Neuronal stem cell (in vitro differentiated cells): ENCODE measurements around the gene NAV1.

ENCODE experiments used
- DNase-seq: peaks from one replicate; pipeline ENCODE4 v3.0.0-alpha.2; 2013; ENCODE audit warnings: low spot score
- H2AFZ ChIP-seq: one replicate; pipeline ENCODE4 v1.6.1; 2013; ENCODE audit warnings: mild to moderate bottlenecking, low read length, inconsistent platforms
- H2AK5ac ChIP-seq: 2 replicates; pipeline ENCODE4 v1.6.1; 2013; ENCODE audit warnings: low read depth, mild to moderate bottlenecking, inconsistent platforms, low read length, moderate library complexity, mixed read lengths
- H2BK120ac ChIP-seq: 2 replicates; pipeline ENCODE4 v1.6.1; 2013; ENCODE audit warnings: low read depth, mild to moderate bottlenecking, inconsistent platforms, low read length, moderate library complexity, mixed read lengths
- H2BK12ac ChIP-seq: one replicate; pipeline ENCODE4 v1.6.1; 2013; ENCODE audit warnings: low read length, inconsistent platforms
- H2BK15ac ChIP-seq: 2 replicates; pipeline ENCODE4 v1.6.1; 2013; ENCODE audit warnings: mild to moderate bottlenecking, low read length, inconsistent platforms, mixed read lengths
- H2BK5ac ChIP-seq: one replicate; pipeline ENCODE4 v1.6.1; 2013; ENCODE audit warnings: inconsistent platforms, mild to moderate bottlenecking, low read length, moderate library complexity
- H3K14ac ChIP-seq: one replicate; pipeline ENCODE4 v1.6.1; 2013; ENCODE audit warnings: low read length, inconsistent platforms
- H3K18ac ChIP-seq: 2 replicates; pipeline ENCODE4 v1.6.1; 2013; ENCODE audit warnings: low read length, inconsistent platforms
- H3K23ac ChIP-seq: 2 replicates; pipeline ENCODE4 v1.6.1; 2013; ENCODE audit warnings: low read depth, mild to moderate bottlenecking, mixed read lengths, low read length, inconsistent platforms; ENCODE audit not compliant: poor library complexity
- H3K27ac ChIP-seq: replicated peaks from 3 replicates; pipeline ENCODE4 v1.5.1; 2013; ENCODE audit warnings: low read length, inconsistent platforms
- H3K27me3 ChIP-seq, 3 experiments: 2 replicates each; pipeline ENCODE4 v1.6.1; 2013; ENCODE audit warnings: low read length in 3 of 3, mild to moderate bottlenecking in 2 of 3, inconsistent platforms in 1 of 3, low read depth in 1 of 3, mixed read lengths in 1 of 3, moderate library complexity in 1 of 3; ENCODE audit not compliant: control insufficient read depth in 3 of 3, insufficient read depth in 3 of 3
- H3K36me3 ChIP-seq, 2 donors: replicated peaks in 1 of 2; 2 replicates each; pipeline ENCODE4 v1.6.1; 2013; ENCODE audit warnings: low read length in 2 of 2; ENCODE audit not compliant: control insufficient read depth in 2 of 2, insufficient read depth in 2 of 2
- H3K4ac ChIP-seq: 2 replicates; pipeline ENCODE4 v1.6.1; 2013; ENCODE audit warnings: inconsistent platforms, mild to moderate bottlenecking, low read length, moderate library complexity
- H3K4me1 ChIP-seq, 2 donors: 1 replicate in 1 of 2; 2 replicates in 1 of 2; pipeline ENCODE4 v1.6.1; 2013; ENCODE audit warnings: low read length in 2 of 2, low read depth in 1 of 2; ENCODE audit not compliant: control insufficient read depth in 2 of 2, insufficient read depth in 1 of 2
- H3K4me2 ChIP-seq: one replicate; pipeline ENCODE4 v1.6.1; 2013; ENCODE audit warnings: mild to moderate bottlenecking, low read length, inconsistent platforms; ENCODE audit not compliant: insufficient read depth, poor library complexity, severe bottlenecking
- H3K4me3 ChIP-seq, 2 donors: 2 replicates each; pipeline ENCODE4 v1.5.1; 2013; ENCODE audit warnings: low read length in 2 of 2, mild to moderate bottlenecking in 2 of 2, inconsistent platforms in 1 of 2, moderate library complexity in 1 of 2
- H3K79me1 ChIP-seq: one replicate; pipeline ENCODE4 v1.6.1; 2013; ENCODE audit warnings: low read depth, mild to moderate bottlenecking, inconsistent platforms, low read length, moderate library complexity
- H3K9ac ChIP-seq: one replicate; pipeline ENCODE4 v1.6.1; 2013; ENCODE audit warnings: mild to moderate bottlenecking, low read depth, low read length, inconsistent platforms; ENCODE audit not compliant: poor library complexity
- H3K9me3 ChIP-seq, 2 donors: replicated peaks in 1 of 2; 2 replicates each; pipeline versions ENCODE3 to v1.6.1; 2013; ENCODE audit warnings: low read length in 2 of 2, mild to moderate bottlenecking in 2 of 2, inconsistent platforms in 1 of 2, low read depth in 1 of 2, mixed read lengths in 1 of 2, moderate library complexity in 1 of 2; ENCODE audit not compliant: control insufficient read depth in 2 of 2, insufficient read depth in 1 of 2
- H4K8ac ChIP-seq: one replicate; pipeline ENCODE4 v1.6.1; 2013; ENCODE audit warnings: low read depth, mild to moderate bottlenecking, inconsistent platforms, low read length, moderate library complexity
- H4K91ac ChIP-seq: one replicate; pipeline ENCODE4 v1.6.1; 2013; ENCODE audit warnings: low read length, low read depth, mild to moderate bottlenecking, inconsistent platforms; ENCODE audit not compliant: poor library complexity
- WGBS, 2 donors: extraction: QIAGEN DNeasy Blood & Tissue Kit; methylation state at CpG; one replicate each; pipeline ENCODE4 v1.1.7; 2013; ENCODE audit warnings: missing lambda C conversion rate in 2 of 2, mixed read lengths in 1 of 2; ENCODE audit not compliant: insufficient read length in 2 of 2, insufficient replicate concordance in 1 of 2; ENCODE audit errors: extremely low coverage in 2 of 2; 5-methylcytosine and 5-hydroxymethylcytosine counted together

The NAV1 gene

GRCh38 chr1:201573030-201573429, 34.1 kb downstream of the NAV1 start:
- Histone ChIP-seq H3K9me3 (no peaks in the 10 kb centered on the region), H4K91ac (no peak overlapping the region), H3K4me2 (no peak overlapping the region), H3K9ac (peak overlapping the region; percentile 26), H2BK15ac (no peak overlapping the region), H3K4ac (no peak overlapping the region), H3K23ac (no peak overlapping the region), H3K27ac (no peak overlapping the region), H3K79me1 (no peaks in the 10 kb centered on the region), H2BK12ac (no peak overlapping the region), H3K36me3 (no peaks in the 10 kb centered on the region), H3K27me3 (no peaks in the 10 kb centered on the region), H2AFZ (no peak overlapping the region), H2BK5ac (no peak overlapping the region), H2AK5ac (no peak overlapping the region), H3K4me3 (no peak overlapping the region), H3K4me1 (peaks cover 0 to 9% of the 10 kb centered on the region in 2 donors), H3K14ac (no peak overlapping the region), H4K8ac (no peak overlapping the region), H3K18ac (no peak overlapping the region), H2BK120ac (no peak overlapping the region)
- no CpG with 5 or more reads among the region's 4 CpGs for WGBS, 2 donors
- DNase-seq, result no peak

DNA sequence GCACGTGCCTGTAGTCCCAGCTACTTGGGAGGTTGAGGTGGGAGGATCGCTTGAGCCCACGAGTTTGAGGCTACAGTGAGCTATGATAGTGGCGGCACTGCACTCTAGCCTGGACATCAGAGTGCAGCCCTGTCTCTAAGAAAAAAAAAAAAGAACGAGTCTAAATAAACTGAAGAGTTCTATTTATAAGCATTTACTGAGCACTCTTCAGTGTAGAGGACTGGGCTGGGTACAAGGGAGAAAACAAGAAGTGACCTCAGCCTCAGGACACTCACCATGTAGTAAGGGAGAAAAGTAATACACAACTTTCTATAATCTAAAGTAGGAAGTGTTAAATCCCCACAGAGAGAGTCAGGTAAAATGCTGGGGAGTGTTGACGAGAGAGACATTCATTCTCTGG, 35.0 kb downstream of the NAV1 start:
- H4K91ac ChIP-seq, result no peak overlapping the region
- H3K9ac ChIP-seq, result no peak overlapping the region
- no peak overlapping the region for H3K4me3 ChIP-seq
- H2BK12ac ChIP-seq, result no peak overlapping the region
- H2BK5ac ChIP-seq, result no peak overlapping the region
- H3K4ac ChIP-seq, result no peak overlapping the region
- no peak overlapping the region for H2BK15ac ChIP-seq
- no peak overlapping the region for H2BK120ac ChIP-seq
- H3K79me1 ChIP-seq, result no peaks in the 10 kb centered on the region
- no peak overlapping the region for H3K18ac ChIP-seq
- no peak overlapping the region for H3K23ac ChIP-seq
- no peak for DNase-seq
- H3K27me3 ChIP-seq, result no peaks in the 10 kb centered on the region
- H3K4me2 ChIP-seq, result no peak overlapping the region
- H2AK5ac ChIP-seq, result no peak overlapping the region
- H3K4me1 ChIP-seq, result peaks cover 2 to 9% of the 10 kb centered on the region in 2 donors
- no peak overlapping the region for H2AFZ ChIP-seq
- no peak overlapping the region for H4K8ac ChIP-seq
- H3K9me3 ChIP-seq, result no peaks in the 10 kb centered on the region
- no CpG with 5 or more reads among the region's 6 CpGs for WGBS, 2 donors
- no peaks in the 10 kb centered on the region for H3K36me3 ChIP-seq
- H3K14ac ChIP-seq, result no peak overlapping the region
- H3K27ac ChIP-seq, result no peak overlapping the region

- no peak overlapping the region for H2AFZ ChIP-seq
- no peak overlapping the region for H2BK5ac ChIP-seq
- H3K4me3 ChIP-seq, result no peak overlapping the region
- H3K18ac ChIP-seq, result no peak overlapping the region
- no peak overlapping the region for H2BK15ac ChIP-seq
- no peak overlapping the region for H4K91ac ChIP-seq
- no peak overlapping the region for H3K14ac ChIP-seq
- no peak overlapping the region for H2BK120ac ChIP-seq
- no peak overlapping the region for H3K23ac ChIP-seq
- H3K9ac ChIP-seq, result no peak overlapping the region
- no peak overlapping the region for H3K4ac ChIP-seq
- no peak overlapping the region for H3K27ac ChIP-seq
- H2BK12ac ChIP-seq, result no peak overlapping the region
- no peaks in the 10 kb centered on the region for H3K79me1 ChIP-seq
- peaks cover 2 to 5% of the 10 kb centered on the region in 2 donors for H3K4me1 ChIP-seq
- no CpG with 5 or more reads among the region's 3 CpGs for WGBS, 2 donors
- H3K9me3 ChIP-seq, result peaks cover 0 to 2% of the 10 kb centered on the region in 2 donors
- H3K27me3 ChIP-seq, result no peaks in the 10 kb centered on the region
- no peak for DNase-seq
- H4K8ac ChIP-seq, result no peak overlapping the region
- no peak overlapping the region for H3K4me2 ChIP-seq
- no peaks in the 10 kb centered on the region for H3K36me3 ChIP-seq
- no peak overlapping the region for H2AK5ac ChIP-seq
Observed at GRCh38 chr1:201575912-201576311, 37.0 kb downstream of the NAV1 start.

DNA sequence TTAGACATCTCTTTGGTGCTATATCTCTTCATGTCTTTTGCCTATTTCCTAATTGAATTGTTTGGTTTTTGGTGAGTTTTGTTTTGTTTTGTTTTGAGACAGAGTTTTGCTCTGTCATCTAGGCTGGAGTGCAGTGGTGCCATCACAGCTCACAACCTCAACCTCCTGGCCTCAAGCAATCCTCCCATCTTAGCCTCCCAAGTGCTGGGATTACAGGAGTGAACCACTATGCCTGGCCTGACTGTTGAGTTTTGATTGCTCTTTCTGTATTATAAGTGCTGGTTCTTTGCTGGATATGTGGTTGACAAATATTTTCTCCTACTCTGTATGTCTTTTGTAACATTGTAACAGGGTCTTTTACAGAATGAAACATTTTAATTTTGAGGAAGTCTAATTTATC, 38.0 kb downstream of the NAV1 start:
- Histone ChIP-seq H3K4ac (no peak overlapping the region), H3K27ac (no peak overlapping the region), H3K27me3 (no peaks in the 10 kb centered on the region), H3K23ac (no peak overlapping the region), H3K14ac (no peak overlapping the region), H3K4me2 (no peak overlapping the region), H3K36me3 (no peaks in the 10 kb centered on the region), H2BK12ac (no peak overlapping the region), H3K18ac (no peak overlapping the region), H2BK5ac (no peak overlapping the region), H3K4me1 (peaks cover 0 to 2% of the 10 kb centered on the region in 2 donors), H2BK15ac (no peak overlapping the region), H2BK120ac (no peak overlapping the region), H3K9ac (no peak overlapping the region), H3K79me1 (no peaks in the 10 kb centered on the region), H2AK5ac (no peak overlapping the region), H2AFZ (no peak overlapping the region), H4K91ac (no peak overlapping the region), H3K9me3 (peaks cover 0 to 2% of the 10 kb centered on the region in 2 donors), H3K4me3 (no peak overlapping the region), H4K8ac (no peak overlapping the region)
- no peak for DNase-seq
